HEK293 (cell line): ENCODE data around the gene DCC.

Source experiments
- CTCF ChIA-PET: fragments of 350-600 bp; formaldehyde crosslinking; extraction: SDS; loops from one replicate; lab custom pipeline; 2021; ENCODE audit warnings: antibody characterized with exemption; lab: Yijun Ruan, JAX
- POLR2A ChIA-PET: fragments of 300-600 bp; formaldehyde crosslinking; extraction: SDS; loops from one replicate; lab custom pipeline; 2020; ENCODE audit warnings: antibody characterized with exemption, inconsistent platforms; lab: Yijun Ruan, JAX
- H3K27ac ChIP-seq: fragments of 200-500 bp; sonication (Bioruptor generic); 2 replicates; pipeline ENCODE4 v1.5.1; 2014; ENCODE audit warnings: low read depth, low read length, control low read depth, inconsistent platforms; ENCODE audit errors: extremely low read depth
- H3K36me3 ChIP-seq, 2 experiments: fragments of 200-500 bp in 1 of 2; sonication (Bioruptor generic) in 1 of 2; 1 replicate in 1 of 2; 2 replicates in 1 of 2; pipeline ENCODE4 v1.5.1; 2014 to 2017; ENCODE audit warnings: inconsistent platforms in 2 of 2, low read length in 2 of 2; ENCODE audit not compliant: control insufficient read depth in 2 of 2, insufficient read depth in 1 of 2
- H3K4me1 ChIP-seq: fragments of 200-500 bp; sonication (Bioruptor generic); 2 replicates; pipeline ENCODE4 v1.5.1; 2014; ENCODE audit warnings: mild to moderate bottlenecking, low read length, inconsistent platforms; ENCODE audit not compliant: control insufficient read depth, insufficient read depth
- H3K4me3 ChIP-seq: 2 replicates; pipeline ENCODE4 v1.5.1; 2011; ENCODE audit warnings: low read depth, mild to moderate bottlenecking, control low read depth, low read length, moderate library complexity
- H3K9me3 ChIP-seq: fragments of 200-500 bp; sonication (Bioruptor generic); 2 replicates; pipeline ENCODE4 v1.5.1; 2014; ENCODE audit warnings: low read depth, low read length, inconsistent platforms; ENCODE audit not compliant: control insufficient read depth, insufficient read depth
- BCL11B ChIP-seq: fragments of 450-650 bp; formaldehyde crosslinking; IDR thresholded peaks from 2 replicates; pipeline ENCODE4 v1.5.1; 2016; ENCODE audit warnings: low read depth, missing biosample characterization, missing genetic modification characterization
- EGR2 ChIP-seq: fragments of 450-650 bp; formaldehyde crosslinking; IDR thresholded peaks from 2 replicates; pipeline ENCODE4 v1.5.1; 2016; ENCODE audit warnings: low read depth, missing biosample characterization, missing genetic modification characterization
- IKZF3 ChIP-seq: fragments of 450-650 bp; IDR thresholded peaks from 2 replicates; pipeline ENCODE4 v1.5.0; 2018; ENCODE audit warnings: missing biosample characterization, mild to moderate bottlenecking, missing genetic modification characterization, moderate library complexity
- SCRT1 ChIP-seq: fragments of 450-650 bp; formaldehyde crosslinking; IDR thresholded peaks from 2 replicates; pipeline ENCODE4 v1.5.1; 2016; ENCODE audit warnings: missing biosample characterization, missing genetic modification characterization, borderline replicate concordance
- TRIM28 ChIP-seq: IDR thresholded peaks from 2 replicates; pipeline ENCODE4 v1.6.1; 2011; ENCODE audit warnings: low read length, control low read depth, borderline replicate concordance
- ZEB2 ChIP-seq: fragments of 450-650 bp; formaldehyde crosslinking; IDR thresholded peaks from 2 replicates; pipeline ENCODE4 v1.5.1; 2016; ENCODE audit warnings: missing biosample characterization, missing genetic modification characterization
- ZNF138 ChIP-seq: fragments of 450-650 bp; formaldehyde crosslinking; IDR thresholded peaks from 2 replicates; pipeline ENCODE4 v1.5.1; 2016; ENCODE audit warnings: missing biosample characterization, missing genetic modification characterization, borderline replicate concordance
- ZNF174 ChIP-seq: fragments of 450-650 bp; formaldehyde crosslinking; IDR thresholded peaks from 2 replicates; pipeline ENCODE4 v1.5.0; 2017; ENCODE audit warnings: missing biosample characterization, mild to moderate bottlenecking, missing genetic modification characterization
- ZNF311 ChIP-seq: fragments of 450-650 bp; formaldehyde crosslinking; IDR thresholded peaks from 2 replicates; pipeline ENCODE4 v1.5.1; 2017; ENCODE audit warnings: missing biosample characterization, missing genetic modification characterization, borderline replicate concordance
- ZNF324 ChIP-seq: fragments of 450-650 bp; formaldehyde crosslinking; IDR thresholded peaks from 2 replicates; pipeline ENCODE4 v1.5.1; 2016; ENCODE audit warnings: missing biosample characterization, missing genetic modification characterization
- ZNF335 ChIP-seq: fragments of 450-650 bp; formaldehyde crosslinking; conservative IDR thresholded peaks from 2 replicates; pipeline ENCODE4 v1.5.1; 2016; ENCODE audit warnings: missing biosample characterization, missing genetic modification characterization
- ZNF514 ChIP-seq: fragments of 450-650 bp; formaldehyde crosslinking; IDR thresholded peaks from 2 replicates; pipeline ENCODE4 v1.5.1; 2016; ENCODE audit warnings: missing biosample characterization, missing genetic modification characterization
- ZNF548 ChIP-seq: fragments of 450-650 bp; formaldehyde crosslinking; IDR thresholded peaks from 2 replicates; pipeline ENCODE4 v1.5.1; 2016; ENCODE audit warnings: missing biosample characterization, missing genetic modification characterization
- ZNF560 ChIP-seq: fragments of 450-650 bp; formaldehyde crosslinking; IDR thresholded peaks from 2 replicates; pipeline ENCODE4 v1.5.1; 2017; ENCODE audit warnings: missing biosample characterization, missing genetic modification characterization, borderline replicate concordance
- ZNF600 ChIP-seq: fragments of 450-650 bp; formaldehyde crosslinking; IDR thresholded peaks from 2 replicates; pipeline ENCODE4 v1.5.1; 2016; ENCODE audit warnings: missing biosample characterization, missing genetic modification characterization
- ZNF747 ChIP-seq: fragments of 450-650 bp; formaldehyde crosslinking; IDR thresholded peaks from 2 replicates; pipeline ENCODE4 v1.5.1; 2016; ENCODE audit warnings: missing biosample characterization, missing genetic modification characterization
- TF ChIP-seq, protein P1 (sequence below): fragments of 450-650 bp; formaldehyde crosslinking; IDR thresholded peaks from 2 replicates; pipeline ENCODE4 v1.5.1; 2016; ENCODE audit warnings: missing biosample characterization, missing genetic modification characterization
- TF ChIP-seq, protein P2 (sequence below): fragments of 450-650 bp; formaldehyde crosslinking; IDR thresholded peaks from 2 replicates; pipeline ENCODE4 v1.5.1; 2016; ENCODE audit warnings: missing biosample characterization, missing genetic modification characterization
- TF ChIP-seq, protein P3 (sequence below): fragments of 450-650 bp; formaldehyde crosslinking; IDR thresholded peaks from 2 replicates; pipeline ENCODE4; 2016; ENCODE audit warnings: missing biosample characterization, missing genetic modification characterization
- TF ChIP-seq, protein P4 (sequence below): fragments of 450-650 bp; formaldehyde crosslinking; IDR thresholded peaks from 2 replicates; pipeline ENCODE4 v1.5.1; 2016; ENCODE audit warnings: missing biosample characterization, missing genetic modification characterization

Gene DCC

DNA sequence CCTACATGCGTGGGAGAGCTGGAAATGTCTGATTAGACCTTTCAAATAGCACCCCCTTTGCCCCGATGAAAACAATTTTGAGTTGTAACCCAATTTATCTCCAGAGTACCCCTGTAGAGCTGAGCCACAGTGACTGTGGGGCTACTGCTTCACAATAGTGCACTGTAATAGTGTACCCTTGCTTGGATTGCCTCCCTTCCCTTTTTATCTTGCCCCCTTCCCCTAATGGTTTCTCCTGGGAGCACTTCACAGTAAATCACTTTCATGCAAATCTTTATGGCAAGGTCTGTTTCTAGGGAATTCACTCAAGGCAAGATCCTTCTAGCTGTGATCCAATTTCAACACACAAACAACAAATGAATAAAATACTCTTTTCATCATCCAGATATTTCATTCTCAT, 1196.9 kb downstream of the DCC start (continued):
- TF ChIP-seq BCL11B (tag by site-specific recombination) = no peak
- TF ChIP-seq ZNF560 = no peak
- no peak for TF ChIP-seq ZNF514 (tag by site-specific recombination)
- TF ChIP-seq ZNF138 = no peak
- no peak for TF ChIP-seq ZNF600
- no peak for TF ChIP-seq ZNF174 (tag by site-specific recombination)
- TF ChIP-seq, all 188 proteins: peak for 0

DNA sequence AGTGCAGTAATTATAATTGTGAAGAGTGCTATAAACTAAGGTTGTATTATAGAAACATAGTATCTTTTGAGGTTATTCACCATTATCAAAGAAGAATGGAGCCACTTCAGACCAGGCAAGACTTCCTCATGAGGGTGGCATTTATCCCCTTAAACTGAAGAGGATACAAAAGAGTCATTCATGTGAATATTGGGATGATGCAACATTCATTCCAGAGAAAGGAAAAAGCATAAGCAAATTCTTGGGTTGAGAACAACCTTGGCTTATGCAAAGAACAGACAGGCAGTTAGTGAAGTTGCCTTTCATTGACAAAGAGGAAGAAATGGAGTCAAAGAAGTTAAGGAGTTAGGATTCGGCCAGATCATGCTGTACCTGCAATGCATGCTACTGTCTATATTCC, 1201.9 kb downstream of the DCC start:
- H3K27ac ChIP-seq = no peak overlapping the region
- H3K9me3 ChIP-seq = no peaks in the 10 kb centered on the region
- H3K4me3 ChIP-seq = no peak overlapping the region
- ChIA-PET POLR2A (no interaction called here), CTCF (interaction anchor here (0.5 kb wide), 1 partner anchor 379 kb away, joined by 4 read pairs; no protein-coding TSS in a partner anchor)
- no peaks in the 10 kb centered on the region for H3K4me1 ChIP-seq
- no peaks in the 10 kb centered on the region for H3K36me3 ChIP-seq
- no peak for TF ChIP-seq SCRT1 (tag by site-specific recombination)
- TF ChIP-seq ZNF324 (tag by site-specific recombination) = no peak
- no peak for TF ChIP-seq ZNF747
- TF ChIP-seq ZNF548 (tag by site-specific recombination) = no peak
- no peak for TF ChIP-seq ZEB2 (tag by site-specific recombination)
- no peak for TF ChIP-seq ZNF335 (tag by site-specific recombination)
- TF ChIP-seq, protein P1, sequence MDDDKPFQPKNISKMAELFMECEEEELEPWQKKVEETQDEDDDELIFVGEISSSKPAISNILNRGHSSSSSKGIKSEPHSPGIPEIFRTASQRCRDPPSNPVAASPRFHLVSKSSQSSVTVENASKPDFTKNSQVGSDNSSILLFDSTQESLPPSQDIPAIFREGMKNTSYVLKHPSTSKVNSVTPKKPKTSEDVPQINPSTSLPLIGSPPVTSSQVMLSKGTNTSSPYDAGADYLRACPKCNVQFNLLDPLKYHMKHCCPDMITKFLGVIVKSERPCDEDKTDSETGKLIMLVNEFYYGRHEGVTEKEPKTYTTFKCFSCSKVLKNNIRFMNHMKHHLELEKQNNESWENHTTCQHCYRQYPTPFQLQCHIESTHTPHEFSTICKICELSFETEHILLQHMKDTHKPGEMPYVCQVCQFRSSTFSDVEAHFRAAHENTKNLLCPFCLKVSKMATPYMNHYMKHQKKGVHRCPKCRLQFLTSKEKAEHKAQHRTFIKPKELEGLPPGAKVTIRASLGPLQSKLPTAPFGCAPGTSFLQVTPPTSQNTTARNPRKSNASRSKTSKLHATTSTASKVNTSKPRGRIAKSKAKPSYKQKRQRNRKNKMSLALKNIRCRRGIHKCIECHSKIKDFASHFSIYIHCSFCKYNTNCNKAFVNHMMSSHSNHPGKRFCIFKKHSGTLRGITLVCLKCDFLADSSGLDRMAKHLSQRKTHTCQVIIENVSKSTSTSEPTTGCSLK (tag by site-specific recombination) = no peak
- no peak for TF ChIP-seq ZNF311 (tag by site-specific recombination)
- TF ChIP-seq, protein P2, sequence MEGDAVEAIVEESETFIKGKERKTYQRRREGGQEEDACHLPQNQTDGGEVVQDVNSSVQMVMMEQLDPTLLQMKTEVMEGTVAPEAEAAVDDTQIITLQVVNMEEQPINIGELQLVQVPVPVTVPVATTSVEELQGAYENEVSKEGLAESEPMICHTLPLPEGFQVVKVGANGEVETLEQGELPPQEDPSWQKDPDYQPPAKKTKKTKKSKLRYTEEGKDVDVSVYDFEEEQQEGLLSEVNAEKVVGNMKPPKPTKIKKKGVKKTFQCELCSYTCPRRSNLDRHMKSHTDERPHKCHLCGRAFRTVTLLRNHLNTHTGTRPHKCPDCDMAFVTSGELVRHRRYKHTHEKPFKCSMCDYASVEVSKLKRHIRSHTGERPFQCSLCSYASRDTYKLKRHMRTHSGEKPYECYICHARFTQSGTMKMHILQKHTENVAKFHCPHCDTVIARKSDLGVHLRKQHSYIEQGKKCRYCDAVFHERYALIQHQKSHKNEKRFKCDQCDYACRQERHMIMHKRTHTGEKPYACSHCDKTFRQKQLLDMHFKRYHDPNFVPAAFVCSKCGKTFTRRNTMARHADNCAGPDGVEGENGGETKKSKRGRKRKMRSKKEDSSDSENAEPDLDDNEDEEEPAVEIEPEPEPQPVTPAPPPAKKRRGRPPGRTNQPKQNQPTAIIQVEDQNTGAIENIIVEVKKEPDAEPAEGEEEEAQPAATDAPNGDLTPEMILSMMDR (tag by site-specific recombination) = no peak
- TF ChIP-seq, protein P3, sequence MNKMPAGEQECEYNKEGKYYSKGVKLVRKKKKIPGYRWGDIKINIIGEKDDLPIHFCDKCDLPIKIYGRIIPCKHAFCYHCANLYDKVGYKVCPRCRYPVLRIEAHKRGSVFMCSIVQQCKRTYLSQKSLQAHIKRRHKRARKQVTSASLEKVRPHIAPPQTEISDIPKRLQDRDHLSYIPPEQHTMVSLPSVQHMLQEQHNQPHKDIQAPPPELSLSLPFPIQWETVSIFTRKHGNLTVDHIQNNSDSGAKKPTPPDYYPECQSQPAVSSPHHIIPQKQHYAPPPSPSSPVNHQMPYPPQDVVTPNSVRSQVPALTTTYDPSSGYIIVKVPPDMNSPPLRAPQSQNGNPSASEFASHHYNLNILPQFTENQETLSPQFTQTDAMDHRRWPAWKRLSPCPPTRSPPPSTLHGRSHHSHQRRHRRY (tag by site-specific recombination) = no peak

DNA sequence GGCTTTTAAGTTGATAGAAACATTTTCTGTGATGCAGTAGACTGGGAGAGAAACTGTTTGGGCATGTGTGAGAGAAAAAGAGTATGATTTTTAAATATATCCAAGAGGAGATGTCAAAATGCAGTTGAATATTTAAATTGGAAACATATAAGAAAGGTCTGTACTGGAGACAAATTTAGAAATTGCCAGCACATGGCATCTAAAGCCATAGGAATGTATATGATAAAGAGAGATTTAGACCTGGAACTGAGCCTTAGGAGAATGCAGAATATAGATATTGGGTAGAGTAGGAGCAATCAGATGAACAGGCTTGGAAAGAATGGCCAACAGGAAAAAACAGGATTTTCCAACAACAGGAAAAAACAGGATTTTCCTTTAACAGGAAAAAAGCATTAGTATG, 1203.7 kb downstream of the DCC start:
- Histone ChIP-seq H3K36me3 (no peaks in the 10 kb centered on the region), H3K9me3 (no peaks in the 10 kb centered on the region), H3K27ac (no peak overlapping the region), H3K4me1 (no peaks in the 10 kb centered on the region), H3K4me3 (no peak overlapping the region)
- POLR2A ChIA-PET = no interaction called here
- TF ChIP-seq TRIM28 (no peak), IKZF3 (tag by site-specific recombination) (no peak), EGR2 (tag by site-specific recombination) (no peak)
- TF ChIP-seq, protein P4, sequence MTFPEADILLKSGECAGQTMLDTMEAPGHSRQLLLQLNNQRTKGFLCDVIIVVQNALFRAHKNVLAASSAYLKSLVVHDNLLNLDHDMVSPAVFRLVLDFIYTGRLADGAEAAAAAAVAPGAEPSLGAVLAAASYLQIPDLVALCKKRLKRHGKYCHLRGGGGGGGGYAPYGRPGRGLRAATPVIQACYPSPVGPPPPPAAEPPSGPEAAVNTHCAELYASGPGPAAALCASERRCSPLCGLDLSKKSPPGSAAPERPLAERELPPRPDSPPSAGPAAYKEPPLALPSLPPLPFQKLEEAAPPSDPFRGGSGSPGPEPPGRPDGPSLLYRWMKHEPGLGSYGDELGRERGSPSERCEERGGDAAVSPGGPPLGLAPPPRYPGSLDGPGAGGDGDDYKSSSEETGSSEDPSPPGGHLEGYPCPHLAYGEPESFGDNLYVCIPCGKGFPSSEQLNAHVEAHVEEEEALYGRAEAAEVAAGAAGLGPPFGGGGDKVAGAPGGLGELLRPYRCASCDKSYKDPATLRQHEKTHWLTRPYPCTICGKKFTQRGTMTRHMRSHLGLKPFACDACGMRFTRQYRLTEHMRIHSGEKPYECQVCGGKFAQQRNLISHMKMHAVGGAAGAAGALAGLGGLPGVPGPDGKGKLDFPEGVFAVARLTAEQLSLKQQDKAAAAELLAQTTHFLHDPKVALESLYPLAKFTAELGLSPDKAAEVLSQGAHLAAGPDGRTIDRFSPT (tag by site-specific recombination) = no peak
- CTCF ChIA-PET = no interaction called here
